H7 (cell line): ENCODE data around the gene STMN3. TPM values are rescaled to one million over a fixed set of nuclear protein-coding genes. Genes with fewer than 3 reads are reported as not detected.
"Not testable (repeated sequence)": the region's sequence is repeated elsewhere in the genome, so short reads cannot be mapped to it uniquely, and the experiment has no call there.

Source experiments
- DNase-seq: peaks from one replicate; pipeline ENCODE4 v3.0.0; 2012
- H3K27me3 ChIP-seq: 2 replicates; pipeline ENCODE4 v1.6.0; 2011; ENCODE audit warnings: mild to moderate bottlenecking, low read length; ENCODE audit not compliant: control insufficient read depth, insufficient read depth
- H3K36me3 ChIP-seq: replicated peaks from 2 replicates; pipeline ENCODE4 v1.5.1; 2011; ENCODE audit warnings: low read length; ENCODE audit not compliant: control insufficient read depth, insufficient read depth
- H3K4me3 ChIP-seq: 2 replicates; pipeline ENCODE4 v1.5.1; 2011; ENCODE audit warnings: low read depth, mild to moderate bottlenecking, control low read depth, low read length, moderate library complexity; ENCODE audit not compliant: insufficient read depth
- total RNA-seq: library from RNA; depleted of rRNA; stranded (reverse); fragments of >200 nt; shearing (Covaris generic); gene quantifications from 2 replicates; pipeline ENCODE4 v1.2.3, GENCODE V29; 2014

STMN3 gene
- total RNA-seq, 1 experiment from 2014 or later, result 32.7 TPM

DNA sequence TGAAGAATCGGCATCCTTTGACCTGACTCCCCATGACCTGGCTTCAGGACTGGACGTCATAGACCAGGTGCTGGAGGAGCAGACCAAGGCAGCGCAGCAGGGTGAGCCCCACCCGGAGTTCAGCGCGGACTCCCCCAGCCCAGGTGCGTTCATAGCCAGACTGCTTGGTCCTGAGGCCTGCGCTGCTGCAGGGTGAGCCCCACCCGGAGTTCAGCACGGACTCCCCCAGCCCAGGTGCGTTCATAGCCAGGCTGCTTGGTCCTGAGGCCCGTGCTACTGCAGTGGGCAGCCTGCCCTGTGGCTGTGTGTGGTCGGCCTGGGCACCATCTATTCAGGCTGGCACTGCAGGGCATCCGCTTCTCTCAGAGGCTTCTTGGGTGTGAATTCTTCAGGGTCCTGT, 20.7 kb upstream of the STMN3 start:
- Histone ChIP-seq H3K36me3 (peaks cover 7% of the 10 kb centered on the region), H3K27me3 (no peaks in the 10 kb centered on the region), H3K4me3 (no peak overlapping the region)
- no peak for DNase-seq

DNA sequence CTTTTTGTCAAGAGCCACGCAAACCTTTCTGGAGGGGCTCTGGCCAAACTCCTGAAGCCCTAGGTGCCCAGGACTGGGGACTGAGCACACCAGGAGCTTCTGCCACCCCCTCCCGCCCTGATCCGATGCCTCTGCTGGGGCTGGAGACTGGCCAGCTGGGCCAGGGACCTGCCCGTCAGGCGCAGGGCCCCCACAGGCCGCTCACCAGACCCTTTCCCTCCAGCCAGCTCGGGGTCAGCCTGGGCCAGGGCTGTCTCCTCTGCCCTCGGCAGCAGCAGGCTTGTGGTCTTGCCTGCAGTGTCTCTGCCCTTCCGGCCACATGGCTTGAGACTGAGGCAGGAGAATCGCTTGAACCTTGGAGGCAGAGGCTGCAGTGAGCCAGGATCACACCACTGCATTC, 19.4 kb upstream of the STMN3 start:
- DNase-seq, result no peak
- H3K4me3 ChIP-seq, result no peak overlapping the region
- H3K27me3 ChIP-seq, result no peaks in the 10 kb centered on the region
- peaks cover 3% of the 10 kb centered on the region for H3K36me3 ChIP-seq

DNA sequence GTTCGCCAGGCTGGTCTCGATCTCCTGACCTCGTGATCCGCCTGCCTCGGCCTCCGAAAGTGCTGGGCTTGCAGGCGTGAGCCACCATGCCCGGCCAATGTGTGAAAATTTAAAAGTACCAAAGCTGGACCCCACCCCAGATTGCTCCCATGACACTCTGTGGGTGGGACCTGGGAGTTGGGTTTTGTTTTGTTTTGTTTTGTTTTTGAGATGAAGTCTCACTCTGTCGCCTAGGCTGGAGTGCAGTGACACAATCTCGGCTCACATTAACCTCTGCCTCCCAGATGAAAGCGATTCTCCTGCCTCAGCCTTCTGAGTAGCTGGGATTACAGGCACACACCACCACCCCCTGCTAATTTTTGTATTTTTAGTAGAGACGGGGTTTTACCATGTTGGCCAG, 18.5 kb upstream of the STMN3 start:
- not testable (repeated sequence) for H3K4me3 ChIP-seq, H3K27me3 ChIP-seq, H3K36me3 ChIP-seq, DNase-seq

DNA sequence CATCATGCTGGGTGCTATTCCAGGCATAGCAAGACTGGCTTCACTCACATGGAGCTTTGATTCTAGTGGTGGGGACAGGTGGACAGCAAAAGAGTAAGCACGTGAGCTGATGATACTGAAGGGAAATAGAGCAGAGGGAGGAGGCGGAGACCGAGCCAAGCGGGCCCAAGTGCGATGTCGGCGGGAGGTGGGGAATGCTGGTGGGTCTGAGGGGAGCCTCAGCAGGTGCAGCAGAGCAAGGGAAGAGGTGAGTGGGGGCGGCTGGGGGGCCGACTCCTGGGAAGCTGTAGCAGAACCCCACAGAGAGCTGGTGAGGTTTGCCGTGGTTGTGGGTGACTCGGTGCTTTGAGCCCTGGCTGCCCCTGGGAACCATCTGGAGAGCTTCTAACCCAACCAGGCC, 15.1 kb upstream of the STMN3 start:
- peak; percentile 43 for DNase-seq
- peaks cover 6% of the 10 kb centered on the region for H3K36me3 ChIP-seq

DNA sequence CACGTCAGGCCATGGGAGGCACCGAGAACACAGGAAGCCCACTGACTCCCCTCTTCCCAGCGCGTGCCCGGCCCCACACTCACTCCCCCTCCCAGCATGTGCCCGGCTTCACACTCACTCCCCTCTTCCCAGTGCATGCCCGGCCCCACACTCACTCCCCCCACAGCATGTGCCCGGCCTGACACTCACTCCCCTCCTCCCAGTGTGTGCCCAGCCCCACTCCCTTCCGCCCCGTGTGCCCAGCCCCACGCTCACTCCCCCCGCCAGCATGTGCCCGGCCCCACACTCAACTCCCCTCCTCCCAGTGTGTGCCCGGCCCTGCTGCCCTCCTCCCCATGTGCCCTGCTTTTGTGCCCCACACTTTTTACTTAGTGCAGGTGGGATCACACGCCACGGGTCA, 14.6 kb upstream of the STMN3 start:
- Histone ChIP-seq H3K36me3 (peaks cover 6% of the 10 kb centered on the region), H3K4me3 (no peak overlapping the region), H3K27me3 (no peaks in the 10 kb centered on the region)
- DNase-seq, result peak; percentile 58

More for the DNA sequence above, 15.1 kb upstream of the STMN3 start:
- Histone ChIP-seq H3K4me3 (no peak overlapping the region), H3K27me3 (no peaks in the 10 kb centered on the region)

DNA sequence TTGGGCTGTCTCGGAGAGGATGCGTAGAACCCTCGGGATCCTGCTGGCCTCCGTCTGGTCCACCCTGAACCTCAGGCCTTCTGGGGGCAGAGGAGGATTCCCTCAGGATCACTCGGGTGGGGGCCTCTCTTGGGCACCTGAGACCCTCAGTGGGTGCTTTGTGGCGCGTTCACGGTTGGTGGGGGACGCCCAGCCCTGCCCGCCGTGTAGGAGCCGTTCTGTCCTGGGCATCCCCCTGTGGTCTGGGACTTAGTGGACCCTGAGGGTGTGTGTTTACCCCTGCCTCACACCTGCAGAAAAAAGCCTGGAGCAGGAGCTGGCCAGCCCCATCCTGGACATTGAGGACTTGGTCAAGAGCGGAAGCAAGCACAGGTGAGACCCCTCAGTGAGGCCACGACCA, 12.5 kb upstream of the STMN3 start:
- no peak overlapping the region for H3K4me3 ChIP-seq
- DNase-seq, result no peak
- peaks cover 6% of the 10 kb centered on the region for H3K36me3 ChIP-seq
- no peaks in the 10 kb centered on the region for H3K27me3 ChIP-seq

DNA sequence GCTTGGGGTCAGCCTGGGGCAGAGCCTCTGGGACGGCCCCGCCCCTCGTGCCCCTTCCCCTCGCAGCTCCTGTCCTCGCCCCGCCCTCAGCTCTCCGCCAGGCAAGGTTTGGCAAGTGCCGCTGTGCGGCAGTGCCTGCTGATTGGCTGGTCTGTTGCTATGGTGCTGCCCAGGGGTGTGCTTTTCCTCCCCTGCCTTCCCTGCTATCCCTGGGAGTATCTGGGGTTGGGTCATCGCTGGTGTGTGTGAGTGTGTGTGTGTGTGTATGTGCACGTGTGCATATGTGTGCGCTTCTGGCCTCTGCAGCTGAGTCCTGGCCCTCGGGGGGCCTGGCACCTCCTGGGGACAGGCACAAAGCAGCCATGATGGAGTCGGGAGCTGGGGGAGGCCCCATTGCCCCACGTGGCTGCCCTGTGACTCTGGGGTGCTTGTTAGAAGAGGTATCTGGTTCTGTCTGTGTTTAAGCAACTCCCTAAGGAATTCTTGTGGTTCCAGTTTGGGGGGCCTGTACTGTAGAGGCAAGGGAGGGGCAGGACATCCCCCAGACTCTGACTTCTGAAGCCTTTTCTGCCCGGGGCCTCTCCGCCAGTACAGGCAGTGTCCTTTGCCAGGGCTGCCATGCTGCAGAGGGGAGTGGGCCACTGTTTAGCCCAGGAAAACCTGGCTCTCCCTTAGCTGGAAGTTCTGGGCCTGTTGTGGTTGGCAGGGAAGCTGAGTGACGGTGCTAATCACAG, 11.8 kb upstream of the STMN3 start:
- DNase-seq, result peak; percentile 98
- peaks cover 6% of the 10 kb centered on the region for H3K36me3 ChIP-seq
- no peaks in the 10 kb centered on the region for H3K27me3 ChIP-seq
- H3K4me3 ChIP-seq, result no peak overlapping the region

DNA sequence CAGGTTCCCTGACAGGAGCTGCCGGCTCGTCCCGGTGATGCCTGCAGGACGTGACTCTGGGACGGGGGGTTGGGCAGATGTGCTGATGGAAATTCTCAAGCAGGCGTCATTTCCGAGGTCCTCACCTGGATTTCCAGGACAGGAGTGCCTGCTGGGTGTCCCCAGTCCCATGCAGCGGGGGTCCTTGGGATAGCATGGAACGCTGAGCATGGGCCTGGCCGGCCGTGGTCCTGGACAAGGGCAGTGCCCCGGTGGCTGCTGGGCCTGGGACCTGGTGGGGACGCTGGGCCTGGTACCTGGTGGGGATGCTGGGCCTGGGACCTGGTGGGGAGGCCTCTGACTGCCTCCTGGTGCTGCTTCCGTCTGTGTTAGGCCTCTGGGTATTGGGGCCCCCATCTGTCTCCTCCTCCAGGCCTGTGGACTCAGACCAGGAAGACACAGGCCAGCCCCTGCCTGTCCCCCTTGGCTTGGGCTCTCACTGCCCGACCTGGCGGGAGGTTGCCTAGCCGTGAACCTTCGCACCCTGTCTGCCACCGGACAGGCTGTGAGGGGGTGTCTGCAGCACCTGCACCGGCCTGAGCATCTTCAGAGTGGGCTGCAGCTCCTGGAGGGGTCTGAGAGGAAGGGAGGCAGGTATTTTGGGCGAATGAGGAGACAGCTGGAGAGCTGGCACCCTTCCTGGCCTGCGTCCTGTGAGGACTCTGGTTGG, 11.1 kb upstream of the STMN3 start:
- Histone ChIP-seq H3K27me3 (no peaks in the 10 kb centered on the region), H3K4me3 (no peak overlapping the region), H3K36me3 (peaks cover 8% of the 10 kb centered on the region)

DNA sequence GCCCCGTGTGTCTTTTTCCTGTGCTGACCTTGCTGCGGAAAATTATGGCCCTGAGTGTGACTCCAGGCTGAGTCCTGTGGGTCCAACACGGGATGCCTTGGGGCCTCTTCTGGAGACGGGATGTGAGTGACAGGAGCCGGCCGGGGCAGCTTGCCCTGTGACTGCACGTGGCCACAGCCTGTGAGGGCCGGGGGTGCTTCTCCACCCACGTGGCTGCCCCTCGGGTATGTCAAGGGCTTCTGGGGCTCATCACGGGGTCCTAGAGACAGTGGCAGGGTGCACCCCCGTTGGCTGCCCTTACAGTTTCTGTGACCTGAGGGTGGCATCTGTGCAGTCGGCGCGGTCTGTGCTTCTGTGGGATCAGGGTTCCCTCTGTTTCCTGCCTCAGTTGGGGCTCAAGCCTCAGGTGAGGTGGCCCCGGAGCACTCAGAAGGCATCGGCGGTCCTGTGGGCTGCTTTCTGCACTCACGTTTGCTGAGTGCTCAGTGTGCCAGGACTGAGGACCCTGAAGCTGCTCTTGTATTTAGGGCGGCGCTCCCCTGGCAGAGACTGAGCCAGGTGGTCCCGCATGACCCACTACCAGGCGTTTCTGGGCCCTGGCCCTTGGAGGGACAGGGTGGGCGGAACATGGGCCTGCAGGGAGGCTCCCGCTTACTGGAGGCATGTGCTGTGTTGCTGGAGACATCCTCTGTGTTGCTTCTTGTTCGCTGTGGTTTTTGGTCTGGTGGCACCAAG, 10.3 kb upstream of the STMN3 start:
- Histone ChIP-seq H3K4me3 (no peak overlapping the region), H3K27me3 (no peaks in the 10 kb centered on the region), H3K36me3 (peaks cover 8% of the 10 kb centered on the region)
- DNase-seq, result peak; percentile 46

More for the DNA sequence above, 11.1 kb upstream of the STMN3 start:
- DNase-seq, result no peak

DNA sequence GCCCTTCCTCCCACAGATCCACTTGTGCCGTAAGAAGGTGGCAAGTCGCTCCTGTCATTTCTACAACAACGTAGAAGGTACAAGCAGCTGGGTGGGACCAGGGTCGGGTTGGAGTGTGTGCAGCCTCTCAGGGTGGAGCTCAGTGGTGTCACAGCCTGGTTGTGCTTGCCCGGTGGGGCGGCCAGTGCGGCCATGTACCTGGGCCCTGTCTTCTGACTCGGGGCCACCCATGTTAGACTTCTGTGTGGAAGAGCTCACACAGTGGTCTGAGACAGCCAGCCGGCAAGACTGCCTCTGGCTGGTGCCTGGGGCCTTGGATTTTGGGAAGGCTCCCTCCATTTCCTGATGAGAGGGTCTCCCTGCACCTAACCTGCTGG, 9.6 kb upstream of the STMN3 start:
- no peak for DNase-seq
- Histone ChIP-seq H3K27me3 (no peaks in the 10 kb centered on the region), H3K36me3 (peaks cover 8% of the 10 kb centered on the region), H3K4me3 (no peak overlapping the region)

DNA sequence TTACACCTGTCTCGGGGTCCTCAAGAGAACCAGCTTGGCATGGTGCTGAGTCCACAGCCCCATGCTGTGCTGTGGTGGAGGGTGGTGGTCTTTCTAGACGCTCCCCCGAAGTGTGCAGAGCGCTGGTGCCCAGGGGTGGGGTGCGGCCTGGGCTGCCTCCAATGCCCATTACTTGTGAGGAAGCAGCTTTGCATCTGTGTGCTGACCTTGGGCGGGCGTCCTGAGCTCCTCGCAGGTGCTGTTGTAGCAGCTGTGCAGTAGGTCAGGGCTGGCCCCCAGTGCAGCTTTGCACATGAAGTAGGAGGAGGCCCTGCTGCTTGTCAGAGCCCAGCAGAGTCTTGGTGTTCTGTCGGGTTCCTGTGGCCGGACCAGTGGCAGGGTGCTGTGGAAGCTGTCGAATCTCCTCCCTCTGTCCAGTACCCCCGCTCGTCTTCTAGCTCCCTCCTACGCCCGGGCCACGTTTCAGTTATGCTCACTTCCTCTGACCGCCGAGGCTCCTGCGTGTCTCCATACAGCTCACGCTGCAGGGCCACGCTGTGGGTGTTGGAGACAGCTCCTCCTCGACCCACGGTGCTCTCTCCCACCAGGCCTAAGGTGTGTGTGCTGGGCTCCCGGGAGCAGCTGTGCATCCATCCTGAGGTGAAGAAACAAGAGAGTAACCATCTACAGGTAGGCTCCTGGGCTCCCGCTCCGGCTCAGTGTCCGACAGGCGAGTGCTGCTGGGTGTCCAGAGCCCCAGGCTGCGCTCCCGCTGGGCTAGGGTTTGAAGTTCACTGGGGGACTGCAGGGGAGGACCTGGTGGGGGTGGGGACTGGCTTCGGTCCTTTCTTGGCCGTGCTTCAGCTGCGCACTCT, 9.0 kb upstream of the STMN3 start:
- H3K27me3 ChIP-seq, result no peaks in the 10 kb centered on the region
- H3K36me3 ChIP-seq, result peaks cover 3% of the 10 kb centered on the region; the same call in 1 of the 2 replicates
- peak; percentile 32 for DNase-seq
- no peak overlapping the region for H3K4me3 ChIP-seq

DNA sequence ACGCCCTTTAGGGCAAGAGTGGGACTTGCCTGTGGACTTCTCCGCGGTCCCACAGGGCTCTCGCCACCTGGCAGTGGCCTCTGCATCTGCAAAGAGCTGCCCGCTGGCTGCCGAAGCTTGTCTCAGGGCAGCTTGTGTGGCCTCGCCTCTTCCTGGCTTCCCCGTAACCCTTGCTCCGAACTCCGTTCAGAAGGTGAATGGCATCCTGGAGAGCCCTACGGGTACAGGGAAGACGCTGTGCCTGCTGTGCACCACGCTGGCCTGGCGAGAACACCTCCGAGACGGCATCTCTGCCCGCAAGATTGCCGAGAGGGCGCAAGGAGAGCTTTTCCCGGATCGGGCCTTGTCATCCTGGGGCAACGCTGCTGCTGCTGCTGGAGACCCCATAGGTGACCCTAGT, 7.9 kb upstream of the STMN3 start:
- Histone ChIP-seq H3K27me3 (no peaks in the 10 kb centered on the region), H3K36me3 (peaks cover 2% of the 10 kb centered on the region; the same call in 1 of the 2 replicates), H3K4me3 (no peak overlapping the region)
- DNase-seq, result no peak

DNA sequence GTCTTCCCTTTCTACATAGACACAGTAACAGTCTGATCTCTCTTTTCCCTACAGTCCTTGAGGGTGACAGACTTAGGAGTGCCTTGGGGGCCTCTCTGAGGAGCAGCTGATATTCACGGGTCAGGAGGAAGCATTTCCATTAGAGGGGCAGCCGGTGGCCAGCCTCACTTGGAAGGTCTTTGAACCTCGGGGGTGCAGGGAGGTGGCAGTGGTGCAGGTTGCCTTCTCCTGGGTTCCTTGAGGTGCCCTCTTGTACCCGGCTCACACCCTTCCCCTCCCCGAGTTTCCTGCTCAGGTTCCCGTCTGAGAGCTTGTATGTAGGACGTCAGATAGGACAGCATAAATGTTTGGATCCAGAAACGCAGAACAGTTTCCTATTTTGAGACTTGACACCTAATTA, 7.4 kb upstream of the STMN3 start:
- Histone ChIP-seq H3K27me3 (no peaks in the 10 kb centered on the region), H3K4me3 (no peak overlapping the region), H3K36me3 (peaks cover 2% of the 10 kb centered on the region; the same call in 1 of the 2 replicates)
- DNase-seq, result no peak

DNA sequence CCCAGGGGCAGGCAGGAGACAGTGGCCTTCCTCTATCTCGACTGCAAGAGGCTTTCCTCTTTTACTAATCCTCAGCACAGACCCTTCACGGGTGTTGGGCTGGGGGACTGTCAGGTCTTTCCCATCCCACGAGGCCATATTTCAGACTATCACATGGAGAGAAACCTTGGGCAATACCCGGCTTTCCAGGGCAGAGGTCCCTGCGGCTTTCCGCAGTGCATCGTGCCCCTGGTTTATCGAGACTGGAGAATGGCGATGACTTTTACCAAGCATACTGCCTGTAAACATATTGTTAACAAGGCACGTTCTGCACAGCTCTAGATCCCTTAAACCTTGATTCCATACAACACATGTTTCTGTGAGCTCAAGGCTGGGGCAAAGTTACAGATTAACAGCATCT, 7.0 kb upstream of the STMN3 start:
- not testable (repeated sequence) for H3K36me3 ChIP-seq, H3K4me3 ChIP-seq, DNase-seq, H3K27me3 ChIP-seq
